K562 (cell line): ENCODE measurements around the gene DLGAP1. TPM values are rescaled to one million over a fixed set of nuclear protein-coding genes. Genes with fewer than 3 reads are reported as not detected.

Experiments used
- ASH1L ChIP-seq: fragments of 450-650 bp; IDR thresholded peaks from 2 replicates; pipeline ENCODE4 v1.6.1; 2018; ENCODE audit warnings: borderline replicate concordance, mild to moderate bottlenecking, low read depth; ENCODE audit not compliant: partially characterized antibody
- E2F1 ChIP-seq: sonication (generic); formaldehyde crosslinking; IDR thresholded peaks from 2 replicates; pipeline ENCODE4 v1.8.1; 2023; ENCODE audit warnings: mild to moderate bottlenecking, missing genetic modification reagents, moderate library complexity
- FOS ChIP-seq: IDR thresholded peaks from 3 replicates; pipeline ENCODE4 v1.6.1; 2011; ENCODE audit not compliant: insufficient read length; ENCODE audit errors: extremely low read depth
- FOXA1 ChIP-seq: fragments of 450-650 bp; IDR thresholded peaks from 2 replicates; pipeline ENCODE4 v1.6.1; 2016; ENCODE audit warnings: mild to moderate bottlenecking, borderline replicate concordance
- HINFP ChIP-seq: fragments of 450-650 bp; conservative IDR thresholded peaks from 2 replicates; pipeline ENCODE4 v1.6.1; 2016; ENCODE audit warnings: missing genetic modification characterization, low read depth, mild to moderate bottlenecking, control low read depth, missing compliant biosample characterization
- HMG20B ChIP-seq: fragments of 250-450 bp; sonication (Bioruptor Pico); IDR thresholded peaks from 2 replicates; pipeline ENCODE4 v1.5.0; 2021; ENCODE audit warnings: mild to moderate bottlenecking
- HMGN3 ChIP-seq: IDR thresholded peaks from 2 replicates; pipeline ENCODE4 v1.6.1; 2011; ENCODE audit warnings: borderline replicate concordance, low read depth, mild to moderate bottlenecking, mixed read lengths, low read length; ENCODE audit not compliant: insufficient read length; ENCODE audit errors: extremely low read depth
- KLF6 ChIP-seq: fragments of 250-450 bp; sonication (Bioruptor Pico); IDR thresholded peaks from 2 replicates; pipeline ENCODE4 v1.4.0; 2020; ENCODE audit warnings: mild to moderate bottlenecking, moderate library complexity, borderline replicate concordance
- MYC ChIP-seq, 2 experiments: fragments of 250-450 bp in 1 of 2; sonication (Bioruptor Pico) in 1 of 2; IDR thresholded peaks; 2 replicates each; pipeline versions ENCODE4 v1.5.1 to v1.6.1; 2012 to 2021; ENCODE audit warnings: low read depth in 2 of 2, borderline replicate concordance in 1 of 2, improper control_type of control experiment in 1 of 2, low read length in 1 of 2, mild to moderate bottlenecking in 1 of 2, moderate library complexity in 1 of 2
- NFATC3 ChIP-seq: fragments of 450-650 bp; IDR thresholded peaks from 2 replicates; pipeline ENCODE4 v1.6.1; 2017; ENCODE audit warnings: mild to moderate bottlenecking
- PTRF ChIP-seq: fragments of 450-650 bp; IDR thresholded peaks from 2 replicates; pipeline ENCODE4 v1.6.1; 2016; ENCODE audit warnings: mild to moderate bottlenecking, missing genetic modification characterization, missing compliant biosample characterization
- SREBF2 ChIP-seq: sonication (generic); formaldehyde crosslinking; IDR thresholded peaks from 2 replicates; pipeline ENCODE4 v1.4.0; 2020; ENCODE audit warnings: mild to moderate bottlenecking, missing genetic modification reagents
- SRSF7 ChIP-seq: fragments of 200-400 bp; formaldehyde crosslinking; optimal IDR thresholded peaks from 2 replicates; pipeline ENCODE3; 2017; ENCODE audit warnings: mild to moderate bottlenecking, low read depth, low read length
- SUPT5H ChIP-seq: fragments of 450-650 bp; IDR thresholded peaks from 2 replicates; pipeline ENCODE4 v1.6.1; 2016
- TGIF2 ChIP-seq: sonication (generic); formaldehyde crosslinking; IDR thresholded peaks from 2 replicates; pipeline ENCODE4 v1.8.1; 2022; ENCODE audit warnings: mild to moderate bottlenecking, missing genetic modification reagents, moderate library complexity
- XRCC5 ChIP-seq: fragments of 200-400 bp; formaldehyde crosslinking; IDR thresholded peaks from 2 replicates; pipeline ENCODE4 v1.6.1; 2017; ENCODE audit warnings: low read depth, mild to moderate bottlenecking, low read length
- ZNF311 ChIP-seq: fragments of 250-450 bp; sonication (Bioruptor Pico); IDR thresholded peaks from 2 replicates; pipeline ENCODE4 v1.4.0; 2020; ENCODE audit warnings: mild to moderate bottlenecking, moderate library complexity
- ZNF354B ChIP-seq: fragments of 250-450 bp; sonication (Bioruptor Pico); IDR thresholded peaks from 2 replicates; pipeline ENCODE4 v1.4.0; 2020
- ZNF668 ChIP-seq: fragments of 250-450 bp; sonication (Bioruptor Pico); IDR thresholded peaks from 2 replicates; pipeline ENCODE4 v1.8.0; 2022; ENCODE audit warnings: mild to moderate bottlenecking, inconsistent platforms
- polyA plus RNA-seq, 8 experiments: library from polyadenylated mRNA; depleted of rRNA in 4 of 8; stranded (reverse) in 5 of 8; unstranded in 3 of 8; fragments of >200 nt; fragmentation: Nextera tagmentation in 2 of 8; fragmentation: Illumina TruSeq in 1 of 8; extraction: Ambion mirVana in 2 of 8; extraction: Trizol in 1 of 8; gene quantifications; 2 replicates each; pipeline versions ENCODE4 v1.2.1 to v1.2.3, GENCODE V29; 2011 to 2014; ENCODE audit warnings: inconsistent platforms in 1 of 8, missing spikeins in 1 of 8
- total RNA-seq, 7 experiments: library from RNA; depleted of rRNA in 6 of 7; stranded (reverse); fragments of >200 nt in 6 of 7; fragmentation: Illumina TruSeq in 2 of 7; extraction: Trizol in 2 of 7; gene quantifications; 2 replicates each; pipeline versions ENCODE4 v1.2.1 to v1.2.3, GENCODE V29; 2011 to 2021; ENCODE audit warnings: low replicate concordance in 1 of 7
- TF ChIP-seq, protein P1 (sequence below): fragments of 250-450 bp; sonication (Bioruptor Pico); IDR thresholded peaks from 2 replicates; pipeline ENCODE4 v1.4.0; 2020; ENCODE audit warnings: mild to moderate bottlenecking
- TF ChIP-seq, protein P2 (sequence below): sonication (generic); formaldehyde crosslinking; IDR thresholded peaks from 2 replicates; pipeline ENCODE4 v1.8.1; 2023; ENCODE audit warnings: mild to moderate bottlenecking, missing genetic modification reagents

DLGAP1 gene
- total and polyA plus RNA-seq, 9 of the 15 experiments (the other 6 are each of a cell fraction or from before 2014, with no cell fraction given) = 0.04 to 0.22 (median 0.08) TPM

- TF ChIP-seq, protein P1, sequence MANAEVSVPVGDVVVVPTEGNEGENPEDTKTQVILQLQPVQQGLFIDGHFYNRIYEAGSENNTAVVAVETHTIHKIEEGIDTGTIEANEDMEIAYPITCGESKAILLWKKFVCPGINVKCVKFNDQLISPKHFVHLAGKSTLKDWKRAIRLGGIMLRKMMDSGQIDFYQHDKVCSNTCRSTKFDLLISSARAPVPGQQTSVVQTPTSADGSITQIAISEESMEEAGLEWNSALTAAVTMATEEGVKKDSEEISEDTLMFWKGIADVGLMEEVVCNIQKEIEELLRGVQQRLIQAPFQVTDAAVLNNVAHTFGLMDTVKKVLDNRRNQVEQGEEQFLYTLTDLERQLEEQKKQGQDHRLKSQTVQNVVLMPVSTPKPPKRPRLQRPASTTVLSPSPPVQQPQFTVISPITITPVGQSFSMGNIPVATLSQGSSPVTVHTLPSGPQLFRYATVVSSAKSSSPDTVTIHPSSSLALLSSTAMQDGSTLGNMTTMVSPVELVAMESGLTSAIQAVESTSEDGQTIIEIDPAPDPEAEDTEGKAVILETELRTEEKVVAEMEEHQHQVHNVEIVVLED (CRISPR knock-in tag) = peak; percentile 82
- TF ChIP-seq PTRF (tag) = 0 out of 2 replicates have a peak, but pooled peaks have one; percentile 34
- TF ChIP-seq ZNF668 (CRISPR knock-in tag) = peak; percentile 35; the same call in 1 of the 2 replicates
- TF ChIP-seq KLF6 (CRISPR knock-in tag) = peak; percentile 86
- peak; percentile 57; the same call in 1 of the 2 replicates for TF ChIP-seq NFATC3
- TF ChIP-seq FOS = no peak
- peak; percentile 17; the same call in 1 of the 2 replicates for TF ChIP-seq HMG20B (CRISPR knock-in tag)
- TF ChIP-seq ZNF311 (CRISPR knock-in tag) = peak; percentile 79
- no peak for TF ChIP-seq FOXA1
- TF ChIP-seq E2F1 (CRISPR knock-in tag) = no peak
- TF ChIP-seq MYC (IDR thresholded peaks at IDR 0.05; ENCODE audit: low read depth, low read length) = peak; percentile 81
- peak; percentile 90 for TF ChIP-seq MYC (CRISPR knock-in tag; IDR thresholded peaks at IDR 0.05; ENCODE audit: borderline replicate concordance, low read depth)
- TF ChIP-seq SUPT5H = peak; percentile 88
- no peak for TF ChIP-seq SRSF7
- no peak for TF ChIP-seq ASH1L
- peak; percentile 38; the same call in 1 of the 2 replicates for TF ChIP-seq XRCC5
- TF ChIP-seq HINFP = peak; percentile 53
- TF ChIP-seq, protein P2, sequence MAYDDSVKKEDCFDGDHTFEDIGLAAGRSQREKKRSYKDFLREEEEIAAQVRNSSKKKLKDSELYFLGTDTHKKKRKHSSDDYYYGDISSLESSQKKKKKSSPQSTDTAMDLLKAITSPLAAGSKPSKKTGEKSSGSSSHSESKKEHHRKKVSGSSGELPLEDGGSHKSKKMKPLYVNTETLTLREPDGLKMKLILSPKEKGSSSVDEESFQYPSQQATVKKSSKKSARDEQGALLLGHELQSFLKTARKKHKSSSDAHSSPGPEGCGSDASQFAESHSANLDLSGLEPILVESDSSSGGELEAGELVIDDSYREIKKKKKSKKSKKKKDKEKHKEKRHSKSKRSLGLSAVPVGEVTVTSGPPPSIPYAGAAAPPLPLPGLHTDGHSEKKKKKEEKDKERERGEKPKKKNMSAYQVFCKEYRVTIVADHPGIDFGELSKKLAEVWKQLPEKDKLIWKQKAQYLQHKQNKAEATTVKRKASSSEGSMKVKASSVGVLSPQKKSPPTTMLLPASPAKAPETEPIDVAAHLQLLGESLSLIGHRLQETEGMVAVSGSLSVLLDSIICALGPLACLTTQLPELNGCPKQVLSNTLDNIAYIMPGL (CRISPR knock-in tag) = peak; percentile 63; the same call in 1 of the 2 replicates
- no peak for TF ChIP-seq SREBF2
- TF ChIP-seq HMGN3 = peak; percentile 96
- 0 out of 2 replicates have a peak, but pooled peaks have one; percentile 6 for TF ChIP-seq ZNF354B (CRISPR knock-in tag)
- TF ChIP-seq TGIF2 (CRISPR knock-in tag) = no peak
These were observed 831.1 kb downstream of the DLGAP1 start (continued) for GRCh38 chr18:3623769-3624545.
